Effector CD4-positive, alpha-beta T cell (primary cell): ENCODE results near the gene ARHGEF1.
"Not testable (repeated sequence)": the region's sequence is repeated elsewhere in the genome, so short reads cannot be mapped to it uniquely, and the experiment has no call there.

Source experiments
- DNase-seq: peaks from one replicate; pipeline ENCODE4 v3.0.0-alpha.2; 2020

Gene ARHGEF1

DNA sequence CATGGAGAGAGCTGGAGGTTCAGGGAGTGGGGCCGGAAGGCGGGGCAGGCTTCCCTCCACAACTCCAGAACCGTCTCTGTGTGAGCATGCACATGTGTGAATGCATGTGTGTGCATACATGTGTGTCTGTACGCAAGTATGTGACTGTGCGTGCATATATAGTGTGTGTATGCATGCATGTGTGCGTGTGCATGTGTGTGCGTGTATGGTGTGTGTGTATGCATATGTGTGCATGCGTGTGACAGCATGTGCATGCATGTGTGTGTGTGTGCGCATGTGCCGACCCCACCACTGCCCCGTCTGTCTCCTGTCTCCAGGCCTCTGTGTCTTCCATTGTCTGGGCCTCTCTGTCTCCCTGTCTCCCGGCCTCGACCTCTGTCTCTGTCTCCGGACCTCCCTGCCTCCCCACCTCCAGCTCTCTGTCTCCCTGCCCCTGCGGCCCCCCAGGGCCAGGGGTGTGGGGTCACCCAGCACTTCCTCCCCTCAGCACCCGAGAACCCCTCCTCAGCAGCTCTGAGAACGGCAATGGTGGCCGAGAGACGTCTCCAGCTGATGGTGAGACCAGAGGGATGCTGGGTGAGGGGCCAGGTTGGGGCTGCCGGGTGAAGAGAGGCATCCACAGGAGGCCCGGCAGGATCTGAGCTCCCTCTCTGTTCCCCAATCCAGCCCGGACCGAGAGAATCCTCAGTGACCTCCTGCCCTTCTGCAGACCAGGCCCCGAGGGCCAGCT is 22.5 kb downstream of the ARHGEF1 start:
- no peak for DNase-seq

DNA sequence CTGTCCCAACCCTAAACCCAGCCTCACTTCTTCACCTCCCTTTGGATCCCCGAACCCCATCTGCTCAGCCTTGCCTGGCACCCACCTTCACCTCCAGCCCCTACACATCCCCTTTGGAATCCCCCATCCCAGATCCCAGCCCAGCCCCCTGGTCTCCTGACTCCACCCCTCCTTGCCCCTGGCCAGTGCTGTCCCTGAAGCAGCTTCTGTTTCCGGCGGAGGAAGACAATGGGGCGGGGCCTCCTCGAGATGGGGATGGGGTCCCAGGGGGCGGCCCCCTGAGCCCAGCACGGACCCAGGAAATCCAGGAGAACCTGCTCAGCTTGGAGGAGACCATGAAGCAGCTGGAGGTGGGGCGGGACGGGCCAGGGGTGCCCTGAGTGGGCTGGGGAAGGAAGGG is 23.3 kb downstream of the ARHGEF1 start:
- no peak for DNase-seq

DNA sequence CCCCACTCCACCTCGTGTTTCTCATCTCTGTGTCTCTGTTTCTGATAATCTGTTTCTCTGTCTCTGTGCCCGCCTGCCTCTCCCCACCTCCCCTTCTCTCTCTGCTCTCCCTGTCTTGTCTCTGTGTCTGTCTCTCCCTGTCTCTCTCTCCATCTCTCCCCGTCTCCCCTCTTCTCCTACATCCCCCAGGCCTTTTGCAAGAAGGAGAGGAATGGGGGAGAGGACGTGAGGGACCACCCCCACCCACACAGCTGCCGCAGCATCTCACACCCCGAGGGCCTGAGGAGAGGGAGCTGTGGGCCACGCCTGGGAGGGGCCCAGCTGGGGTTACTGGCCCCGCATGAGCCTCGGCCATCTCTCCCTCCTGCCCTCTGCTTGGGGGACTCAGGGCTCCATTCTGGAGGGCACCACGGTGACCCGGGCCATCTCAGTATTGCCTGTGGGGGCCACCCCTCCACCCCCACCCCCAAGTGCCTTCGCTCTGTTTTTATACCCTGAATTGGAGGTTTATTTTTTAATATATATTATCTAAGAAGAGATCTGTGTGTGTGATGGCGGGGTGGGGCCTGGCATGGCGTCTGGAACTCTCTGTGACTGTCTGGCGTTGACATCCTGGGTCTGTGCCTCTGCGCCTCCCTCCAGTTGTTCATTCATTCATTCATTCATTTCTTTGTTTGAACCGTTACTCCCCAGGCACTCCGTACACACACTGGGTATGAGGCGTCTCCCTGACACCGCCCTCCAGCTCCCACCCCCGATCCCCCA is 24.1 kb downstream of the ARHGEF1 start:
- DNase-seq: no peak

DNA sequence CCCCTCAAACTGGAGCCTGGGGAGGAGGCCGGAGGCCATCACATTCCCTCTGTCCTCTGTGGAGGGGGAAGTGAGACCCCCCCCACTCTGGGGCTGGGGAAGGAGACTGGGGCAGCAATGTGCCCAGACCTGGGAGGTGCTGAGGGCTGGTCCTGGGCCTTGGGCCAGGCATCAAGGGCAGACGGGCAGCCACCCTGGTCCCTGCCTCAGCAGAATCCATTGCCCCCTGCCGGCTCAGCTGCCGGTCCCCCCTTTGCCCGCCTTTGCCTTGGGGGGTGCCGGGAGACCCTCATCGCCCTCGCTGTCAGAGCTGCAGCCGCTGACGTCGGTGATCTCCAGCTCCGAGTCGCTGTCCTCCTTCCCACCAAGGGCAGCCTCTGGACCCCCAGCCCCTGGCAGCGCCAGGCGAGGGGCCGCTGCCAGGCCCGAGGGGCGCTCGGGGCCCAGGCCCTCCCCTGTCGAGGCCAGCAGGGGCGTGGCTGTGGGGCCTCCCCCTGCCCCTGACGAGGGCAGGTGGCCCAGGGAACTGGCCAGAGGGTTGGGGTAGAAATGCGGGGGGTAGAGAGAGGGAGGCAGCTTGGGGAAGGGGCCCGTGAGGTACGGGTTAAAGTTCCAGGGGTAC is 25.1 kb downstream of the ARHGEF1 start:
- no peak for DNase-seq

DNA sequence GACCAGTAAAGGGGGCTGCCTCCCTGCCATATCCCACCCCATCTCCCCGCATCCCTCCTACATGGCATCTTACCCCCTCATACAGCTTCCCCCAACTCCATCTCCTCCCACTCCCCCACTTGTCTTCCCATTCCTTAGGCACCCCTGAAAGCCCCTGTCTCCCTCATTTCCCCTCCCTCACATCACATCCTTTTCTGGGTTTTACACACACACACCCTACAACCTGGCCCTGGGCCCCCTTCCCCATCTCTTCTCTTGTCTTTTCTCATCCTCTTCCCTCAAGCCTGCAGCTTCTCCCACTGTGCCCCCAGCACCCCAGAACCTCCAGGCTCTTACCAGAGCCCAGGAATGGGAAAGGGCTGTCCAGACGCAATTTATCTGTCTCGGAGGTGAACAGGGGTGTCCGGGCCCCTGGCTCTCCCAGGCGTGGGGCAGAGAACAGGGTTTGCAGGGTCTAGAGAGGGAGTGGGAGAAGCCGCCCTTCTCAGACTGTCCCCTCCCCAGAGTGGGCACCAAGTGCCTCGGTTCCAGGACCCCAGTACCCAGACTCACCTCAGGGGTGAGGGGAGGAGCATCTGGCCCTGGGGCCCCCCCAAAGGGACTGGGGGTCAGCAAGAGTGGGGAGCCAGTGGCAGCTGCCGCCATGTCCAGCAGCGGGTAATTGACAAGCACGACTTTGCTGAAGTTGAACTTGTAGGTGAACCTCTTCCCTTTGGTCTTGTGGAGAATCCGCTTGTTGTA is 25.9 kb downstream of the ARHGEF1 start:
- DNase-seq: no peak

DNA sequence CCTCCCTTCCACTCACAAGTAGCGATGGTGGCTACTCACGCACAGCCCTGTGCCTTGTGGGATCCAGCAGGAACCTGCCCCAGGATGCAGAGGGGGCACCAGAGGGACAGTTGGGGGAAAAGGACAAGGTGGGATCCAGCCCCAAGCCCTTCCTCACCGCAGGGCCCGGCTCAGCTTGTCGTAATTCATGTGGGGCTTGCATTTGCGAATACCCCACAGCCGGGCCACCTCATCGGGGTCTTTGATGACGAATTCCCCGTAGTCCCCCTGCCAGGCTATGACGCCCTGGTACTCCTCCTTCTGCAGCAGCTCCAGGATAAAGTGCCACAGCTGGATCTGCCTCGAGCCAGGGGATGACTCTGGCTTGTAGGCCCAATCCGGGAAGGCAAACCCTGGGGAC is 26.7 kb downstream of the ARHGEF1 start:
- no peak for DNase-seq

DNA sequence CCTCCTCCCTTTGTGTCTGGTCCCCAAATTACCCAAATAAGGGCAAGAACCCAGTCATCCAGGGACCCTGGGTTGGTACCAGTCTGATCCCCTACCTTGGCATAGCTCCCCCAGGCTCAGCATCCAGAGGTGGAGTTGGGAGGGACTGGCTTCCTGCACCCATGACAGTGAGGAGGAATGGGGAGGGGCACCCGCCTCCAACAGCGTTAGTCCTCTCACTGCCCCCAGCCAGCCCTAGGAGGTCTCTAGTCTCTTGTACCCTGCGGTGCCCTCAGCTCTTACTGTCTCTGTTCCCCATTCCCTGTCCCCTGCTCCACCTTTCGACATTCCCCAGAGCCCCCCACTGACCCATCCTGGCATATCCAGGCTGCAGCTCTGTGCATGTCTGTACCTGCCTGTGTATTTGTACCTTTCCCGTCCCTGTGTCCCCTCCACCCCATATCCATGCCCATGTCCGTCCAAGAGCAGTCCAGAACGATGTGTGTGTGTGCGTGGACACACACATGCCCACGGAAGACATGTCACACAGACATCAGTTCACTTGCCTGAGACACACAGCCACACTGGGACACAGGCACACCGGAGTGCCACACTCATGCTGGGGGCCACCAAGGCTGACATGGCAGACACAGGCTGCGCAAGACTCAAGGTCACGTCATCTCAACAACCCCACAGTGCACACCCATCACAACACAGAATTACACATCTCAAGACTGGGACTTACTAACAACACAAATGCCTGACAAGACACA is 27.4 kb downstream of the ARHGEF1 start:
- DNase-seq: no peak

DNA sequence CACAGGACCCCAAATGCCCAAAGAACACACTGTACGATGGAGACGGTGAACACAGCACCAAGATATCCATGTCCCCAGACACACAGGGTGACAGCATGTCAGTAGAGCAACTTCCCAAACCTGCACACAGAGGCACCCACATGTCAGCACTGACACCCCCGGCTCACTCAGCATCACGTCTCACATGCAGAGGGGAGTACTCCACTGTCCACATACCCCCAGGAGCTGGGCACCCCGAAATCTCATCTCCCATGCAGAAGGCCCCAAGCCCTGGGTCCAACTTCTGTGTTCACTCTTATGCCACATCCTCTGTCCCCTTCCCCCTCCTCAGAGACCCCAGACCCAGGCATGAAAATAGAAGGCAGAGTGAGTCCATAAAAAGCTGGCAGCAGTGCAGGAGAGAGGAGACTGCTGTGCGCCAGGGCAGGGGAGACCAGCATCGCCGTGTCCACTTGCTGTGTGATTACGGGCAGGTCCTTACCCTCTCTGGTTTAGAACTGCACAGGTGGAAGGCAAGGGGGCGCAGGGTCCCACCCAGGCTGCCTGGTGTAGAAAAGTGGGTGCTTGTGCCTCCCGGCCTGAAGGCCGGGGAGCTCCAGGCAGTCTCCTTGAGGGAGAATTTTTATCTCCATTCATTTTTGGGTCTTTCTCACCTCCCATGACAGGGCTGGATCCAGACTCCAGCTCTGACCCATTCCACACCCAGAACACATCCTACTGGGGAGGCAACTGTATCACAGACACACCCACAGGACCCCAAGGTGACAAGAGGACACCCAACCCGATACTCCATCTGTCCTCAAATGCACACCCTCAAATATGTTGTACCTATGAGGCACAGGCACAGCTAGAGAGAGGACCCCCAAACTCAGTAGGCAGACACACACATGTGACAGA is 28.3 kb downstream of the ARHGEF1 start:
- no peak for DNase-seq

DNA sequence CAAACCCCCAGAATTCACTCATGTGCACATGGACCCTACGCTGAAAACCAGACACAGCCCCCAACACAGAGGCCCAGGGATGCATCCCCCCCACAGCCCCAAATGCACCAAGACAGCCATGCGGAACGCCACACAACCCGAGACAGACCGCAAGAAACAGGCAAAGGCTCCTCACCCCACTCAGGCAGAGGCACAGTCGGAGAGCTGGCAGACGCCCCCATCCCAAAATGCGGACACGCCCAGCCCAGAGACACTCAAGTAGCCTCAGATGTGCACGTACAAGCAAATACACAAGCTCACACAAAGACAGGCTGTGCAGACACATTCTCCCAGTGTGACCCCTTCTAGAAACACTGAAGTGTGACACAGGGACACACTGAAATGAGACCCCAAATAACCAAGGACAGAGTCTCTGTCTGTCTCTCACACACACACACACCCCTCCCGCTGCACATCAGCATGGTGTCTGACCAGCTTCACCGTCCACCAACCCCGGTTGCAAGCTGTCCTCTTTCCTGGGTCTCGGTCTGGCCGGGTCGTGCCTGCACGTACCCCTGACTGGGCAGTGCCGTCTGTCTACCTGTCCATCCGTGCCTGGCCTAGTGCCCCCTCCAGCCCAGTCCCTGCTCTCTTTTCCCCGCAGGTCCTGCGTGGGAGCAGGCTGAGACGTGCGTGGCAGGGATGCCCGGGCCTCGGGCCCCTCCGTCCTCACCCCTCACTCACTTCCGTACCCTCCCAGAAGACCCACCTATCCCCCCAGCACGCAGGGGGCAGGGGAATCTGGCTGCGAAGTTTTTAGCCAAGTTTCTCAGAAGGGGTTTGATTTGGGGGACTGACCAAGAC is 29.1 kb downstream of the ARHGEF1 start:
- DNase-seq: no peak

DNA sequence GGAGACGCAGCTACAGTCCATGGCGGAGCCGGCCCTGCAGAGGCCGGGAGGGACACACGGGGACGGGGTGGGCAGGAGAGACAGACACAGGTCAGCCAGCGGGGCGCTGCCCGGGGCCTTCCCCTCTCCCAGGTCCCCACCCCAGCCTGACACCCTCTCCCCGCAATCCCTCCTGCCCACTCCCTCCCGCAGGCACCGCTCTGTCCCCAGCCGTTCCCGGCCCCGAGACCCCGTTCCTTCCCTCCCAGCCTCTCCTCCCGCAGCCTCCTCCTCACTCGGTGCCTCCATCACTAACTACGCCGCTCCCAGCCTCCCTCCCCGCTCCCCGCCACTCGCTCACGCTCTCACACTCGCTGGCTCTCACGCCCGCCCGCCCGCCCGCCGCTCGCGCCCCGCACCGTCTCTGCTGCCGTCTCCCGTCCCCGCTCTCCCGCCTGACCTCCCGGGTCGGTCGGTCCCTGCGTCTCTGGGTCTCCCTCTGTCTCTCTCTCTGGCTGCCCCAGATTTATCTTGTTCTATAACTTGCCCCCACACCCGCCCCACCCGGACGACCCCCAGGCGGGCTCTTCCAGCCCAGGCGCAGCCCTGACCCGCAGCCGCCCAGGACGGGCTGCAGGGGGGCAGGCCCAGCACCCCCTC is 30.0 kb downstream of the ARHGEF1 start:
- DNase-seq: no peak

DNA sequence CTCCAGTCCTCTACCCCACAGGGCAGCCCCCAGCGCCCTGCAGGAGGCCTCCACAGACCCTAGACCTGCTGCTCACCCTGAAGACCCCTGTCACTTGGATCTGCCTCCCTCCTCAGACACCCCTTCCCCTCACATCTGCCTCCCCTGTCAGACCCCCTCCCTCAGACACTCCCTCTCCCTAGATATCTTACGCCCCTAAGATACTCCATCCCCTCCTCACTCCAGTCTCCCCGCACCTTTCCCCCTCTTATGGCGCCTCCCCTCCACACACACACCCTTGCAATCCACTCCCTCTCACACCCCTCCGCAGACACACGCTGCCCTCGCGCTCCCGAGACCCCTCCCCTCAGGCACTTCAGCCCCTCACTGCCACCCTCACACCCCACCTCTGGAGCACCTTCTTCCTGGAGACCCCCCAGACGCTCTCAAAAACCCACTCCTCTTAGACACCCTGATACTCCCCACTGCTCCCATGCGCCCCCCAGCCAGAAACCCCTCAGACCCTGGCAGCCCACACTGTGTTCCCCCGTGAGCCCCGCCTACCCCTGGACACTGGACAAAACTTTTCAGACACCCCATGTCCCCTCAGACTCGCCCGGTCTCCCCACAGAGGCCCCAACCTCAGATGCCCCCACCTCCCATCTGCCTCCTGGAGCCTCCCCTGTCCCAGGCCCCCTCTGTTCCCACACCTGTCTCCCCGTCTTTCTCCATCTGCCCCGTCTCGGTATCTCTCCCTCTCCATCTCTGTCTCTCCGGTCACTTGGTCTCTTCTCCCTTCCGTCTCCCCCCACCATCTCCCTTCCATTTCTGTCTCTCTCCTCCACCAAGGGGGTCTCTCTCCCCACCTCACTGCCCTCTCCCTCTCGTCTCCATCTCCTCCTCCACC is 30.8 kb downstream of the ARHGEF1 start:
- DNase-seq: no peak

DNA sequence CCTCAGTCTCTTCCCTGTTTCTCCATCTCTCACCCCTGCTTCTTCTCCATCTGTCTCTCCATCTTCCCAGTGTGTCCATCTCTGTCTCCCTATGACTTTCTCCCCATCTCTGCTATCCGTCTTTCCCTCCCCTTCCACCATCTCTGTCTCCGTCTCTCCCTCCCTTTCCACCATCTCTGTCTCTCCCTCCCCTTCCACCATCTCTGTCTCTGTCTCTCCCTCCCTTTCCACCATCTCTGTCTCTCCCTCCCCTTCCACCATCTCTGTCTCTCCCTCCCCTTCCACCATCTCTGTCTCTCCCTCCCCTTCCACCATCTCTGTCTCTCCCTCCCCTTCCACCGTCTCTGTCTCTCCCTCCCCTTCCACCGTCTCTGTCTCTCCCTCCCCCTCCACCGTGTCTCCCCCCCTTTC is 31.4 kb downstream of the ARHGEF1 start:
- not testable (repeated sequence) for DNase-seq

DNA sequence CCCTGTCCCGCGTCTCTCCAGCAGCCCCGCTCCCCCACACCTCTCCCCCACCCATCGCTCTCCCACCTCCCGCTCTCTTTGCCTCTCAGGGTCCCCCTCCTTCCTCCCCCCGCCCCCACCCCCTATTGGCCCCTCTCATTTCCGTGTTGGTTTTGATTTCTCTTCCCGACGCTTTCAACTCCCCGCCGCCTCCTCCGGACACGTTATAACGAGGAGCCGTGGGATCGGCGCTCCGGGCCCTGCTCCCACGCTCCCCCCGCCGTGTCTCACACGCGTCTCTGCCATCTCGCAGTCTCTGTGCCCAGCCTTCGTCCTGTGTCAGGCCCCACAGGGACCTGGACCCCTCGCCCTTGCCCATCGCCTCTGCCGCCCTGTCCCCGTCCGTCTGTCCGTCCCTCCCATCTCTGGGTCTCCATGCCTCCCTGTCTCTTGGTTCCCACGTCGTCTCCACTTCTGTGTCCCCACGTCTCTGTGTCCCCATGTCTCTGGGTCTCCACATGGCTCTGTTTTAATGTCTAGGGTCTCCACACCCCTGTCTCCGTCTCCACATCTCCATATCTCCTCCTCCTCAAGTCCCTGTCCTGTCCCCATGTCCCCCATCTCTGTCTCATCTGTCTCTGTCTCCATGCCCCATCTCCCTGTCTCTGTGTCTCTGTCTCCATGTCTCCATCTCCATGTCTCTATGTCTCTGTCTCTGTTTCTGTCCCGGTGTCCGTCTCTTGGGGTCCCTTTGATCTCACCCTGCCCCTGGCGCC is 32.2 kb downstream of the ARHGEF1 start:
- no peak for DNase-seq

DNA sequence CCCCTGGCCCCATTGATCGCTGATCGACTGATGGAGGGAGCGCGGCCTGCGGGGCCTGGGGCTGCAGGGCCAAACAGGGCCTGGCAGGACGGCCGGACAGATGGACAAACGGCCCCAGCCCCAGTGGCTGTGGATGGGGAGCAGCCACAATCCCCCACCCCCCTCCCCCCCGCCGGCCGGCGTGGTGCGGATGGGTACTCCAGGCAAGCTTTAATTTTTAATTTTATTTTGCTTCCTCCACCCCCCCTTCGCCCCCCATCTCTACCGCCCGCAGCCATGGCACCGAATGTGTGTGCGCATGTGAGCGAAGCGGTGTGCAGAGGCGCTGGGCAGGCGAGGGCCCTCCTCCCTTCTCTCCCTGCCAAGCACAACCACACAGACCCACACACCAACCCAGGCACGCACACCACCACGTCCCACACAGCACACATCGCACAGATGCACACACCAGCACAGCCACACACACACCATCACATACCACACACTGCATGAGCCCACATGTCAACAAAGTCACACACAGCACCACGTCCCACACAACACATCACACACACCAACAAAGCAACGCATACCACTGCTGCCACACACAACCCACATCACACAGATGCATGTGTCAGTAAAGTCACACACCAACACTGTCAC is 32.9 kb downstream of the ARHGEF1 start:
- DNase-seq: no peak

DNA sequence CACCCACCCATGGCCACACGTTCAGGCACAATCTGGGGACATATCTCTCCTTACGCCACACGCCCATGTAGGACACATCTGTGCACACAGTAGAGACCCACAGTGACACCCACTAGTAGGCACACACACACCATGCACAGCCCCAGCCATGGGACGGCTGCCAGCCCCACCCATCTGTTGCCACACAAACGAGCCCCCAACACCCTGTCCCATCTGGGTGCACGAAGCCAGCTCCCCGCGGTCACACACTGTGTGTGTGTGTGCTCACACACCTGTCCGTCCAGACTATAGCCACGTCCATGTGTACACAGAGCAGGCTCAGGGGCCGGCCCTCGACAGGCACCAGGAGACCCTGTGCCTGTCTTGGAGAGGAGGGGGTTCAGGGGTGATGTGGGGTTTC is 34.7 kb downstream of the ARHGEF1 start:
- DNase-seq: no peak

DNA sequence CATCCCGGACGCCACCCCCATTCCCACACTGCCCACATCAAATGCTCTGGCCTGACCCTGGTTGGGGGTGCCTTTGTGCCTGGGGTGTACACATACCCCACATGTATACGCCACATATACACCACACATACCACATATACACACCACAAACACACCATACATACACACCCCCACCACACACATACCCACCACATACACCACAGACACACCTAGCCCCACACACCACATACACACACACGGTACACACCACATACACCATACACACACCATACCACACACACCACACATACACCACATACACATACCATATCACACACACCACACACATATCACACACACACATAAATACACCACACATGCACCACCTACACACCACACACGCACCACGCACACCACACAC is 35.1 kb downstream of the ARHGEF1 start:
- DNase-seq: no peak

DNA sequence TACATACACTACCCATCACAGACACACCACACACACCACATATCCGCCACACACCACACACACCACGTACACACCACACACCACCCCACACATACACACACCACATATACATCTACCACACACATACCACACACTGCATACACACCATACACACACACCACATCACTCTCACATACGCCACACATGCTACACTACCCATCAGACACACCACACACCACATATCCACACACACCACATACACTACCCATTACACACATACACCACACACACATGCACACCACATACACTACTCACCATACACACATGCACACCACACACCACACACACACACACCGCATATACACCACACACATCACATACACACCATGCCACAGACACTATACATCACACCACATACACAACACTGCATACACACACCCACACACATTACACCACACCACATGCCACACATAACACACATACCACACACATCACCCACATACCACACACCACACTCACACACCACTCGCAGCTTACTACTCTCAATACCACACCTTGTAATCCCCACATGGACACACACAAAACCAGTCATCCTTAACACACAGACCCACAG is 35.8 kb downstream of the ARHGEF1 start:
- DNase-seq: no peak
